Right hindlimb (tissue), 1 donor: ENCODE measurements around the gene SOS1.

Experiments used
- DNase-seq: peaks from one replicate; pipeline ENCODE4 v3.0.0-alpha.2; 2018

Gene SOS1

GRCh38 chr2:39020383-39020782 lies 100.5 kb downstream of the SOS1 start:
- DNase-seq = no peak

DNA sequence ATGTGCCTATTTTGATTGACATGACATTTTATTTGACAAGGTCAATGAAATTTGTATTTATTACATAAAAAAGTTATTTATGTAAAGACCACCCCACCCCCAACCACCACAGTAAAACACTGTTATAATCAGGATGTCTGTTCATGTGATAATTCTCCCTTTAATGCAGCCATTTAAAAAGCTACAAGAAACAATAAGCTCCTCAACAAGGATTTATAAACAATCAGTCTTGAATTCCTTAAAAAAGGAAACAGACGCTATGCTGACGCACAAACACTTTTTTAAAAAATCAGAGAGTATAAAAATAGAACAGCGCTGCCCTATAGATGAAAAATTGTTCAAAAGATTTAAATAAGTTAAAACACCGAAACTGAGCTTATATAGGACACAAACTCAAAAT lies 102.2 kb downstream of the SOS1 start:
- DNase-seq = no peak

DNA sequence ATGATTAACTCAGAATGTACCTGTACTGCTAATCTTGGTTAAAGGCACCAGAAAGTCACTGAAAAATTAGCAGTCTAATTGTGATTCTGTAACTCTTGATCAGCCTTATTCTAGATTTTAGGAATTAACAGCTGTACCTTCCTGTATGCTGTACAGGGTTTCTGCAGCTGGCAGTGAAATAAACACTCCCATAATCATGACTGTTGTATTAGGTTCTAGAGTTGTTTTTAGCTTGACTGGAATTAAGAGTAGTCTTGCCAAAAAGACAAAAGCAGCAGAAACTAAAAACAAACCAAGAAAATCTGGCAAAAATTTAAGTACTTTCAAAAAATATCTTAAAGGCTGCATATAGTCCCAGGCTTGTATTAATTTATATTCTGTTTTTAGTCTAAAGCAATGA lies 103.5 kb downstream of the SOS1 start:
- no peak for DNase-seq

DNA sequence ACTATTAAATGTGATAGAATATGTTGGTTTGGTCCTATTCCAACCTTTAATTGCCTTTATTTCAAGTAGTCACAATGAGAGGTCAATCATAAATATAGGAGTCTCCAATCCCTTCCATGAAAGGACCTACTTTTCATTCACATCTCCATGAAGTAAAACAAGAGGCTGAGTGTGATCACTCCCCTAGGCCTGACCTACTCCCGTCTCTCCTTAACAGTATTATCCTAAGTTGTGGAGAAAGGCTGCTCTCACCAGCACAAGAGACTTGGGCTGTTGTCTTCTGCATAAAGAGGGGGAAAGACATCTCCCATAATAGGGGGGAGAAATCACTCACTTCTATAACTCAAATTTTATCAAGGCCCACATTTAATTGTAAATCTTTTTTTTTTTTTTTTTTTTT lies 105.4 kb downstream of the SOS1 start:
- DNase-seq = no peak

DNA sequence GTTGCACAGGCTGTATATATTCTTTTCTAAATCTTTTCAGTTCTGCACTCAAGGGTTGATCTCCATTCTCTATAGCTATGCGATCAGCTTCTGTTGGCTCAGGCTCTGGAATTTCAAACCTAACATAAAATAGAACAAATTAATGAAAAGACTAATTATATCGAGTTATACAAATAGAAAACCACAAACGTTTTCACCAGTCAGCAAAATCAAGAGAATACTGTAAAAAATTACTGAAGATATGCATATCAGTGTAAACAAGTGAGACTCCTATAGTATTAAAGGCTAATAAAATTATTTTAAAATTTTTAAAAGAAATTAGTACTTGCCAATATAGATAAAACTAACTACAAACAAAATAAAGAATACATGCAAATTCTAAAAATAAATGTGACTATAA lies 107.0 kb downstream of the SOS1 start:
- no peak for DNase-seq

DNA sequence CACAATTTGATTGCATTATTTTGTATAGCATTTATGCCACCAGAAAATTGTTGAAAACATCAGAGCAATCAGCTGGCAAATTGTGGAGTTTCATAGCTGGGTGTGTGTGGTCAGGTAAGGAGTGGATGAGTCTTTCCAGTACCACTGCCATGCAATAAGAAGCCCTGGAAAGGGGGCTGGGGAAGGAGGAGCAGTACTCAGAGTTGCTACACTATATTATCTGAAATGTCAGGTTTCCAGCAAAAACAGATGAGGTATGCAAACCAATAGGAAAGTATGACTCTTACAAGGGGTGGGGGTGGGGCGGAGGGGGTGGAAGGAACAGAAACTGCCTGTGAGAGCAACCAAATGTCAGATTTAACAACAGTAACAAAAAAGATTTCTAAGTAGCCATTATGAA lies 112.2 kb downstream of the SOS1 start:
- DNase-seq = no peak

GRCh38 chr2:39007875-39008504 lies 112.9 kb downstream of the SOS1 start:
- DNase-seq = no peak

DNA sequence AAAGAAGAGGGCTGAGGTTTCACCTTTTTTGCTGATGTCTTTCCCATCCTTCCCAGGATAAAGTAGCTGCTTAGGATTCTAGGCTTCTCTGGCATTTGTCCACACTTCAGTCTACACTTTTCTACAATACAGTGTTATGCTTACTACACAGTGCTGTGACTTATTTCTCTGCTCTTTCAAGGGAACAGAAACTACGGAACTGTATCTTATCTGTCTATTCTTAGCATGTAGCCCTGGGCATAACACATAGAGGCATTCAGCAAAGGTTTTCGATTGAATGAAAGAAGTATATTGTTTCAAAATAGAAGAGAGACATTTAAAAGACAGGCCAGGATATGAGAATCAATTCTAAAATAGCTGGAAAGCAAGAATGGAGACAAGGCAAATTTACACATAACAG lies 120.3 kb downstream of the SOS1 start:
- DNase-seq = no peak

DNA sequence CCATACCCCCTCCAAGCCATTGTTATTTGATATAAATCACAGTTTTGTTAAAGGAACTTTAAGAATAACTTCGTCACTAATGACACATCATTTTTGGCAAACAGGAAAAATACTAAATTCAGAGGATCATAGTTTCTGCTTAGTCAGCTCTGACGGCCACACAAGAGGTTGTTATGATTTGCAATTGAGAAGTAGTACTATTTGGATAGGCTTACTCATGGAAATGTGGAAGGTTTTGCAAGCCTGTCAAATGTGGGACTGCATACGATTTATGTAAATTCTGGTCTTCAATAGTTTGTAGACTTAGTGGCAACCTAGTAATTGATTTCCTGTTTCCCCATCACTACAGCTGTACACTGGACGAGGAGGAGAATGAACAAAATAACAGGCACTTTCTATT lies 123.1 kb downstream of the SOS1 start:
- no peak for DNase-seq

DNA sequence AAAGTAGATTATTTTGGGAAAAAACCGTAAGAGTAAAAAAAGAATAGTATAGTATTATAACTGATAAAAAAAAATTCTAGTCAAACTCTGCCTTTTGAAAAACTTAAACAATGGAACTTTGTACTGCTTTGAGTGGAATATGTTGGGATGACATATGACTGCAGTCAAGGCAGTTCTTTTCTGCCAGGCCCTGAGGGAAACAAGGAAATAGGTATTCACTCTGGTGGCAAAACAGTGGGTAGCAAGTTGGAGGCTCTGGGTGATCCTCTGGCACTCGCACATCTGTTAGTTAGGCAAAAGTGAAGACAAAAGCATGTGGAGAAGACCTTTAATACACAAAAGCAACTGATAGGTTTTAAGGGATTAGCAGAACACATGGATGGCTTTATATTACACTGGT lies 129.0 kb downstream of the SOS1 start:
- no peak for DNase-seq

DNA sequence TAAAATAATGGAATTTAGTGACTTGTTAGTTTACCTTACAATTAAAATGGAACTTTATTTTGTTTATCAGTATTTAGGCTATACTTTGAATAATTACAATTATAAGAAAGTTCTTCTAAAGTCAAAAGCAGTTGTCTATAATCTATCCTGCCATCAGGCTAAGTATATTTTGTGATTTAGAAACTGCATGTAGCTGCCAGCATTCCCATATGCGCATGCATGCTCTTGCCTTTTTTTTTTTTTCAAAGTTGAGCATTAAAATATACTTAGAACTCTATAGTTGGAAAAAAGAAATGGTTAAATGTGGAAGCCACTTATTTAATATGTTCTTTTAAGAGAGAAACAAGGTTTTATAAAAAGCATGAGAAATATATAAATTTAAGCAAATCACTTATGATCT lies 132.1 kb downstream of the SOS1 start:
- DNase-seq = no peak

DNA sequence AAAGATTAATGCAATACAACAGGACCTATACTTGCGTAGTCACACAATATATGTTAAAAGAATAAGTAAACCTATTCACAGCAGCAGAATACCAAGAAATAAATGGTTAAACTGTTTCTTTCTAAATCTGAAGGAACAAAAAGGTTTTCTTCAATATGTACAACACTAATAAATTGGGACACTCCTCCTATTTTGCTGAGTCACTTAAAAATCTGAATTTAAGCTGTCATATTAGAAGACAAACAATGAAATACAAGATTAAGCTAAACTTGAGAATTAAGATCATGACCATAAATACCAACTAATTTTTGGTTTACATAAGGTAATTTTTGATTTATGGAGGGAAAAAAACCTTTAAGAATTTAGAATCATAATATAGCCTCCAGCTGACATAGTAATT lies 138.4 kb downstream of the SOS1 start:
- DNase-seq = no peak

DNA sequence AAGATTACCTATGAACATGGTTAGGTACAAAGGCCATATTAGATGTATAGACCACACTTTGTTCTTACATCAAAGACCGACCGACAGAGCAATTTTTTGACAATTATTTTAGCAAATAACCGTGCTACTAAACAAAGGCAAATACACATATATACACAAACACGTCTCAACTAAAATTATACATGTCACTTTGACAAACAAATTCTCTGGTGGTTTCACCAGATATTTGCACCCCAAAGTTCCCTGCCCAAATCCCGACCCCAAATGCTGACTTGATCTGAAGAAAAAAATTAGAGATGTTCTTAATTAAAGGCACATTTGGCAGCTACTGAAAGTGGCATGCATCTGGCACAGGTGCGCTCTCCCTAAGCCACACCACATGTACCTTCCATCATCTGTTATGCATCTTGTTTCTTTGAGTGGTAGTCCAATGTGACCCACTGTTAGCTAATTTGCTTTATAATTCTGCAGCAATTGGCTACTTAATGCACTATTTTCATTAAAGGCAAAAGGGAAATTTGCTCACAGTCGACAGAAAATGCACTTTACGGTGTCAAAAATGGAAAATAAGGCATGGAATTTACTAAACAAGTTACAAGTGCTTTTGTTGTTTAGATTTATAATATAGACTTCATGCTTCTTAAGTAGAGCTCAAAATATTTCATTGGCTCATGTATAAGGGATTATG lies 139.0 kb downstream of the SOS1 start:
- DNase-seq = no peak

- DNase-seq = no peak
These were observed 139.7 kb downstream of the SOS1 start for GRCh38 chr2:38981003-38981669.

DNA sequence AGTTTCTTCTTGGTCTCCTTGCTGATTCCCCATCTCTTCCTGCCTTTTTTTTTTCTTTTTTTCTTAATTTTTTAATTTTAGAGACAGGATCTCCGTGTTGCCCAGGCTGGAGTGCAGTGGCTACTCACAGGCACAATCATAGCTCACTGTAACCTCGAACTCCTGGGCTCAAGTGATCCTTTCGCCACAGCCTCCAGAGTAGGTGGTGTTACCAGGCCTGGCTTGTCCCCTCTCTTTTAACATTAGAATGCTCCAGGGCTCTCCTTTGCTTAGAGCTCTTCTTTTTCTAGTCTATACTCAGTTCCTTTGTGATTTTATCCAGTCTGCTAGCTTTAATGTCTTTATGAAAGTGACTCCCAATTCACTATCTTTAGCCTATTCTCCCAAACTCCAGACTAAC lies 141.9 kb downstream of the SOS1 start:
- DNase-seq = no peak

- DNase-seq = no peak
These were observed 142.5 kb downstream of the SOS1 start for GRCh38 chr2:38978296-38978903.

DNA sequence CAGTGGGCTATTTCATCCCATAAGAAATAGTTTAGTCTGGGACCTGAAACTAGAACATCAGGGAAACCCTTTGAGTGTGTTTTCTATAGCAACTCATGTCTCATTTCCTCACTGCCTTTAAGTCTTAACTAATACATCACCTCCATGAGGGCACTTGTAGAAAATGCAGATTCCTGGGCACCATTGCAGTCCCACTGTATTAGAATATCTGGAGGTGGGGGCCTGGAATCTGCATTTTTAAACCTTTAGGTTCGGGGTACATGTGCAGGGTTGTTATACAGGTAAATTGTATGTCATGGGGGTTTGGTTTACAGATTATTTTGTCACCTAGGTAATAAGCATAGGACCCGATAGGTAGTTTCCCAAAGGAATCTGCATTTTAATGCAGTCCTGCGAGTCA lies 143.8 kb downstream of the SOS1 start:
- no peak for DNase-seq

GRCh38 chr2:38975042-38975441 lies 145.8 kb downstream of the SOS1 start:
- no peak for DNase-seq

GRCh38 chr2:38973266-38973665 lies 147.6 kb downstream of the SOS1 start:
- DNase-seq = no peak

GRCh38 chr2:38971377-38971776 lies 149.5 kb downstream of the SOS1 start:
- DNase-seq = no peak

- no peak for DNase-seq
These were observed 152.8 kb downstream of the SOS1 start for GRCh38 chr2:38968021-38968420.

GRCh38 chr2:38966678-38967077 lies 154.2 kb downstream of the SOS1 start:
- DNase-seq = no peak

GRCh38 chr2:38966006-38966405 lies 154.8 kb downstream of the SOS1 start:
- DNase-seq = no peak
